Mammary epithelial cell (primary cell): ENCODE results near the gene SH2D1A.

Experiments
- CTCF ChIP-seq, 2 donors: IDR thresholded peaks in 1 of 2; conservative IDR thresholded peaks in 1 of 2; 2 replicates each; pipeline ENCODE4 v1.5.1; 2011 to 2012; ENCODE audit warnings: inconsistent platforms in 2 of 2, low read length in 2 of 2, mild to moderate bottlenecking in 2 of 2, control low read depth in 1 of 2, low read depth in 1 of 2; ENCODE audit not compliant: insufficient read depth in 1 of 2; ENCODE audit errors: extremely low read depth in 1 of 2
- EZH2 ChIP-seq: IDR thresholded peaks from 2 replicates; pipeline ENCODE4 v1.6.1; 2012; ENCODE audit warnings: low read length, inconsistent platforms, borderline replicate concordance

GRCh38 chrX:124358800-124359383 is 12.5 kb downstream of the SH2D1A start:
- TF ChIP-seq CTCF (conservative IDR thresholded peaks at IDR 0.05 in 1 of 2, IDR thresholded peaks at IDR 0.05 in 1 of 2; ENCODE audit: extremely low read depth in 1 of 2, insufficient read depth in 1 of 2, low read depth in 1 of 2, low read length in 2 of 2) (no peak), EZH2 (no peak)
